B cell (primary cell): ENCODE measurements around the gene TLE6.

Source experiments
- CTCF ChIP-seq: fragments of 200-600 bp; IDR thresholded peaks from one replicate; pipeline ENCODE4 v1.8.0; 2022; ENCODE audit warnings: antibody characterized with exemption, mild to moderate bottlenecking
- EZH2 ChIP-seq: IDR thresholded peaks from 2 replicates; pipeline ENCODE4 v1.6.1; 2012; ENCODE audit warnings: borderline replicate concordance, low read depth, mild to moderate bottlenecking, moderate library complexity, low read length; ENCODE audit not compliant: insufficient read depth, poor library complexity, severe bottlenecking

- TF ChIP-seq CTCF = no peak
- no peak for TF ChIP-seq EZH2
Measured at GRCh38 chr19:3019211-3019854, 42.0 kb downstream of the TLE6 start.
